Esophagus squamous epithelium (tissue), 5 donors: Measurements from ENCODE around the gene DRC3. TPM values are rescaled to one million over a fixed set of nuclear protein-coding genes. Genes with fewer than 3 reads are reported as not detected.

Experiments used
- DNase-seq: peaks from one replicate; lab custom pipeline; 2025; lab: John Stamatoyannopoulos, UW
- H3K27ac ChIP-seq, 4 donors: fragments of 200-600 bp; sonication (generic); one replicate each; pipeline ENCODE4 v1.5.1; 2016 to 2019; ENCODE audit warnings: mild to moderate bottlenecking in 1 of 4
- H3K27me3 ChIP-seq, 4 donors: fragments of 200-600 bp; sonication (generic); 1 replicate in 3 of 4; 2 replicates in 1 of 4; pipeline versions ENCODE4 v1.5.1 to v1.6.0; 2017 to 2021; ENCODE audit warnings: antibody characterized with exemption in 1 of 4
- H3K36me3 ChIP-seq, 3 donors: fragments of 200-600 bp; sonication (generic); one replicate each; pipeline ENCODE4 v1.5.1; 2016 to 2019
- H3K4me1 ChIP-seq, 3 donors: fragments of 200-600 bp; sonication (generic); one replicate each; pipeline ENCODE4 v1.5.1; 2017 to 2019
- H3K4me3 ChIP-seq, 4 donors: fragments of 200-600 bp; sonication (generic); 1 replicate in 3 of 4; 2 replicates in 1 of 4; pipeline ENCODE4 v1.5.1; 2016 to 2019; ENCODE audit warnings: mild to moderate bottlenecking in 2 of 4, moderate library complexity in 1 of 4
- H3K9me3 ChIP-seq, 3 donors: fragments of 200-600 bp; sonication (generic); one replicate each; pipeline ENCODE4 v1.5.1; 2016 to 2019
- CTCF ChIP-seq, 6 experiments: fragments of 450-650 bp in 4 of 6; fragments of 200-600 bp in 2 of 6; sonication (generic) in 2 of 6; IDR thresholded peaks; one replicate each; pipeline ENCODE4 v1.5.1; 2016 to 2019; ENCODE audit warnings: antibody characterized with exemption in 6 of 6, mild to moderate bottlenecking in 4 of 6, moderate library complexity in 4 of 6
- POLR2A ChIP-seq, 4 donors: fragments of 450-650 bp; IDR thresholded peaks; one replicate each; pipeline ENCODE4 v1.6.1; 2017; ENCODE audit warnings: antibody characterized with exemption in 4 of 4, mild to moderate bottlenecking in 4 of 4, moderate library complexity in 3 of 4
- WGBS, 2 donors: methylation state at CpG; one replicate each; pipeline ENCODE4 v1.1.5; 2018; 5-methylcytosine and 5-hydroxymethylcytosine counted together
- intact Hi-C: fragments of 100-400 bp; cut with DNase I; formaldehyde crosslinking; loops from one replicate; pipeline ENCODE4 v1.15.0; 2022
- total RNA-seq, 4 donors: library from RNA; depleted of rRNA; stranded (reverse); fragments of >200 nt; gene quantifications; one replicate each; pipeline ENCODE4 v1.1.0, GENCODE V29; 2016
- donor health status: DM: yes; HTN: yes; CAD: no.

Gene DRC3
- total RNA-seq, 4 donors from 2014 or later, result 0.11 to 2.5 (median 1.3) TPM

GRCh38 chr17:18019838-18020154 is 47.1 kb downstream of the DRC3 start:
- no peak for TF ChIP-seq CTCF (IDR thresholded peaks at IDR 0.05)
- TF ChIP-seq POLR2A (IDR thresholded peaks at IDR 0.05), result no peak
- 75 to 89% methylated on average over 2 of the region's 2 CpGs for WGBS, 2 donors
- intact Hi-C loops, result loop anchor here (10.0 kb wide), 1 partner anchor 125 kb away; no protein-coding TSS in a partner anchor
- Histone ChIP-seq H3K36me3 (peaks cover 3 to 84% (median 4%) of the 10 kb centered on the region in 3 donors), H3K9me3 (no peaks in the 10 kb centered on the region), H3K27ac (no peak overlapping the region), H3K4me3 (no peak overlapping the region), H3K27me3 (no peaks in the 10 kb centered on the region), H3K4me1 (peaks cover 0 to 10% (median 0%) of the 10 kb centered on the region in 3 donors)
- DNase-seq, result no peak

GRCh38 chr17:18020971-18021370 is 48.3 kb downstream of the DRC3 start:
- Histone ChIP-seq H3K27ac (no peak overlapping the region), H3K9me3 (no peaks in the 10 kb centered on the region), H3K4me3 (no peak overlapping the region), H3K36me3 (peaks cover 0 to 81% (median 0%) of the 10 kb centered on the region in 3 donors), H3K4me1 (peaks cover 0 to 18% (median 0%) of the 10 kb centered on the region in 3 donors), H3K27me3 (no peaks in the 10 kb centered on the region)
- intact Hi-C loops, result no loop called here
- no peak for DNase-seq
- WGBS, 2 donors, result 91 to 100% methylated on average over 1 to 5 of the region's 6 CpGs
- TF ChIP-seq CTCF (IDR thresholded peaks at IDR 0.05) (no peak), POLR2A (IDR thresholded peaks at IDR 0.05) (no peak)

- TF ChIP-seq POLR2A (IDR thresholded peaks at IDR 0.05), result no peak
- TF ChIP-seq CTCF (IDR thresholded peaks at IDR 0.05), result no peak
- no peak for DNase-seq
- intact Hi-C loops, result no loop called here
- Histone ChIP-seq H3K4me3 (no peak overlapping the region), H3K27ac (no peak overlapping the region), H3K27me3 (no peaks in the 10 kb centered on the region), H3K4me1 (peaks cover 0 to 22% (median 0%) of the 10 kb centered on the region in 3 donors), H3K36me3 (peaks cover 0 to 83% (median 0%) of the 10 kb centered on the region in 3 donors), H3K9me3 (no peaks in the 10 kb centered on the region)
- WGBS, 2 donors, result 87 to 88% methylated on average over 3 to 4 of the region's 5 CpGs
Measured at GRCh38 chr17:18021372-18021771, 48.7 kb downstream of the DRC3 start.

- no peaks in the 10 kb centered on the region for H3K9me3 ChIP-seq
- peaks cover 0 to 13% (median 0%) of the 10 kb centered on the region in 3 donors for H3K4me1 ChIP-seq
- H3K36me3 ChIP-seq, result peaks cover 0 to 70% (median 0%) of the 10 kb centered on the region in 3 donors
- no peak overlapping the region for H3K4me3 ChIP-seq
- no peak for TF ChIP-seq POLR2A (IDR thresholded peaks at IDR 0.05)
- TF ChIP-seq CTCF (IDR thresholded peaks at IDR 0.05), result no peak
- DNase-seq, result no peak
- 25 to 31% methylated on average over 5 of the region's 5 CpGs for WGBS, 2 donors
- H3K27me3 ChIP-seq, result no peaks in the 10 kb centered on the region
- no peak overlapping the region for H3K27ac ChIP-seq
- intact Hi-C loops, result no loop called here
Measured at GRCh38 chr17:18025241-18025944, 52.7 kb downstream of the DRC3 start.

- TF ChIP-seq CTCF (IDR thresholded peaks at IDR 0.05), result no peak
- no peak for TF ChIP-seq POLR2A (IDR thresholded peaks at IDR 0.05)
- peaks cover 0 to 64% (median 0%) of the 10 kb centered on the region in 3 donors for H3K36me3 ChIP-seq
- H3K27me3 ChIP-seq, result no peaks in the 10 kb centered on the region
- no peaks in the 10 kb centered on the region for H3K9me3 ChIP-seq
- no peak overlapping the region for H3K4me3 ChIP-seq
- 66 to 77% methylated on average over 6 of the region's 11 CpGs for WGBS, 2 donors
- peak overlapping the region in 1 of 4 donors; percentile 4 for H3K27ac ChIP-seq
- intact Hi-C loops, result no loop called here
- H3K4me1 ChIP-seq, result peaks cover 0 to 13% (median 0%) of the 10 kb centered on the region in 3 donors
- DNase-seq, result no peak
Measured at GRCh38 chr17:18025945-18026776, 53.5 kb downstream of the DRC3 start.
